H1 (cell line): Measurements from ENCODE around the gene CACNA1E. TPM values are rescaled to one million over a fixed set of nuclear protein-coding genes. Genes with fewer than 3 reads are reported as not detected.

Experiments
- BRCA1 ChIP-seq: IDR thresholded peaks from 2 replicates; pipeline ENCODE4 v1.6.1; 2012; ENCODE audit warnings: low read depth, low read length, improper control_type of control experiment
- EGR1 ChIP-seq: IDR thresholded peaks from 2 replicates; pipeline ENCODE4 v1.6.1; 2011; ENCODE audit warnings: low read depth, low read length, borderline replicate concordance
- MAFK ChIP-seq: IDR thresholded peaks from 2 replicates; pipeline ENCODE4 v1.6.1; 2012; ENCODE audit warnings: low read depth, mild to moderate bottlenecking, improper control_type of control experiment, low read length
- MAX ChIP-seq: IDR thresholded peaks from 2 replicates; pipeline ENCODE4 v1.6.1; 2012; ENCODE audit warnings: inconsistent platforms
- POLR2A ChIP-seq, 2 experiments: IDR thresholded peaks; 1 replicate in 1 of 2; 2 replicates in 1 of 2; pipeline ENCODE4 v1.6.1; 2011; ENCODE audit warnings: low read depth in 2 of 2, low read length in 2 of 2, mild to moderate bottlenecking in 2 of 2; ENCODE audit errors: control extremely low read depth in 1 of 2
- RAD21 ChIP-seq, 2 experiments: IDR thresholded peaks in 1 of 2; conservative IDR thresholded peaks in 1 of 2; 2 replicates each; pipeline ENCODE4 v1.6.1; 2011; ENCODE audit warnings: low read depth in 2 of 2, low read length in 2 of 2, improper control_type of control experiment in 1 of 2, inconsistent platforms in 1 of 2, mild to moderate bottlenecking in 1 of 2, moderate library complexity in 1 of 2
- SP4 ChIP-seq: IDR thresholded peaks from 2 replicates; pipeline ENCODE4 v1.6.1; 2012; ENCODE audit warnings: low read length, inconsistent platforms
- USF2 ChIP-seq: IDR thresholded peaks from 2 replicates; pipeline ENCODE4 v1.6.1; 2011; ENCODE audit warnings: low read length, improper control_type of control experiment
- YY1 ChIP-seq: IDR thresholded peaks from 2 replicates; pipeline ENCODE4 v1.6.1; 2011; ENCODE audit warnings: low read depth, mild to moderate bottlenecking, low read length
- polyA plus RNA-seq, 7 experiments: library from polyadenylated mRNA; depleted of rRNA in 3 of 7; stranded (reverse) in 5 of 7; unstranded in 2 of 7; fragments of >200 nt in 5 of 7; fragments of 200-250 nt in 2 of 7; gene quantifications; 1 replicate in 5 of 7; 2 replicates in 1 of 7; 4 replicates in 1 of 7; pipeline versions ENCODE4 v1.2.1 to v1.2.3, GENCODE V29; 2011 to 2013; ENCODE audit warnings: missing spikeins in 2 of 7, mixed read lengths in 2 of 7
- total RNA-seq: library from RNA; stranded (reverse); fragmentation: NEBNext Ultra II Directional; extraction: Animal tissue kit (Norgen Biotek cat#: 25700); gene quantifications from 2 replicates; pipeline ENCODE4 v1.2.1, GENCODE V29; 2021

CACNA1E gene
- total and polyA plus RNA-seq, 2 of the 8 experiments (the other 6 are each of a cell fraction or from before 2014, with no cell fraction given), result 0.98 to 1.3 TPM

GRCh38 chr1:181730606-181731005 is 247.3 kb downstream of the CACNA1E start (continued):
- TF ChIP-seq USF2 (no peak), MAX (no peak), MAFK (no peak), EGR1 (no peak), YY1 (no peak), BRCA1 (no peak), POLR2A (IDR thresholded peaks at IDR 0.05; ENCODE audit: control extremely low read depth in 1 of 2, low read depth in 2 of 2, low read length in 2 of 2) (no peak), RAD21 (IDR thresholded peaks at IDR 0.05 in 1 of 2, conservative IDR thresholded peaks at IDR 0.05 in 1 of 2; ENCODE audit: low read depth in 2 of 2, low read length in 2 of 2) (no peak), SP4 (no peak)
